ENCODE measurements around the gene ROMO1.
A peak's percentile ranks its signal among the peaks of the same experiment; 100 is the strongest.

ROMO1 gene

GRCh38 chr20:35734374-35734773, 35.2 kb downstream of the ROMO1 start:
- Histone ChIP-seq H3K4me2 (ENCODE audit: low read length, poor library complexity, severe bottlenecking) (no peak overlapping the region), H3K27me3 (ENCODE audit: control insufficient read depth in 1 of 2, insufficient read depth in 1 of 2, low read length in 2 of 2) (no peaks in the 10 kb centered on the region), H3K4me1 (ENCODE audit: control insufficient read depth, insufficient read depth, low read depth, low read length) (peaks cover 9% of the 10 kb centered on the region), H2BK15ac (ENCODE audit: low read depth, poor library complexity, severe bottlenecking) (no peak overlapping the region), H2AFZ (ENCODE audit: low read depth, low read length) (no peak overlapping the region), H3K9me3 (ENCODE audit: control insufficient read depth, low read length) (no peaks in the 10 kb centered on the region), H3K9ac (ENCODE audit: low read length) (peak overlapping the region; percentile 52), H3K36me3 (ENCODE audit: control insufficient read depth in 1 of 2, insufficient read depth in 2 of 2, low read depth in 1 of 2, low read length in 2 of 2) (peaks cover 30 to 97% of the 10 kb centered on the region in 2 experiments), H3K4ac (ENCODE audit: low read depth in 1 of 2, low read length in 2 of 2) (no peak overlapping the region), H2BK120ac (ENCODE audit: low read depth, low read length) (no peak overlapping the region), H3K27ac (ENCODE audit: low read length, poor library complexity, severe bottlenecking) (no peak overlapping the region), H3K14ac (ENCODE audit: low read length in 2 of 2) (no peak overlapping the region), H4K8ac (ENCODE audit: low read length) (no peak overlapping the region), H2BK12ac (ENCODE audit: low read length in 2 of 2) (no peak overlapping the region), H3K79me1 (replicated peaks; ENCODE audit: low read length, poor library complexity, severe bottlenecking) (no peaks in the 10 kb centered on the region), H3K4me3 (ENCODE audit: insufficient read depth in 1 of 2, low read depth in 1 of 2, low read length in 2 of 2) (peak overlapping the region in 1 of 2 experiments; percentile 4), H3K23ac (ENCODE audit: low read length in 2 of 2) (no peak overlapping the region), H3K18ac (ENCODE audit: low read depth in 1 of 2, low read length in 2 of 2) (no peak overlapping the region), H2BK5ac (ENCODE audit: low read depth, low read length, poor library complexity, severe bottlenecking) (no peak overlapping the region), H4K91ac (ENCODE audit: low read length) (no peak overlapping the region), H2AK5ac (ENCODE audit: low read length, severe bottlenecking) (no peak overlapping the region)
- DNase-seq, result no peak

GRCh38 chr20:35734777-35735649, 35.8 kb downstream of the ROMO1 start:
- H2BK12ac ChIP-seq (ENCODE audit: low read length in 2 of 2), result no peak overlapping the region
- peak overlapping the region in 1 of 2 experiments; percentile 42 for H3K4me3 ChIP-seq (ENCODE audit: insufficient read depth in 1 of 2, low read depth in 1 of 2, low read length in 2 of 2)
- no peak overlapping the region for H2AK5ac ChIP-seq (ENCODE audit: low read length, severe bottlenecking)
- H3K18ac ChIP-seq (ENCODE audit: low read depth in 1 of 2, low read length in 2 of 2), result no peak overlapping the region
- H3K9ac ChIP-seq (ENCODE audit: low read length), result peak overlapping the region; percentile 70
- H3K36me3 ChIP-seq (ENCODE audit: control insufficient read depth in 1 of 2, insufficient read depth in 2 of 2, low read depth in 1 of 2, low read length in 2 of 2), result peaks cover 31 to 97% of the 10 kb centered on the region in 2 experiments
- H3K14ac ChIP-seq (ENCODE audit: low read length in 2 of 2), result no peak overlapping the region
- no peak overlapping the region for H2BK15ac ChIP-seq (ENCODE audit: low read depth, poor library complexity, severe bottlenecking)
- peaks cover 9% of the 10 kb centered on the region for H3K4me1 ChIP-seq (ENCODE audit: control insufficient read depth, insufficient read depth, low read depth, low read length)
- no peak overlapping the region for H3K4me2 ChIP-seq (ENCODE audit: low read length, poor library complexity, severe bottlenecking)
- no peaks in the 10 kb centered on the region for H3K79me1 ChIP-seq (replicated peaks; ENCODE audit: low read length, poor library complexity, severe bottlenecking)
- no peak for DNase-seq
- no peak overlapping the region for H3K23ac ChIP-seq (ENCODE audit: low read length in 2 of 2)
- H2AFZ ChIP-seq (ENCODE audit: low read depth, low read length), result no peak overlapping the region
- WGBS, result 100% methylated on average over 2 of the region's 4 CpGs
- H2BK5ac ChIP-seq (ENCODE audit: low read depth, low read length, poor library complexity, severe bottlenecking), result no peak overlapping the region
- H2BK120ac ChIP-seq (ENCODE audit: low read depth, low read length), result no peak overlapping the region
- H4K8ac ChIP-seq (ENCODE audit: low read length), result no peak overlapping the region
- H3K27me3 ChIP-seq (ENCODE audit: control insufficient read depth in 1 of 2, insufficient read depth in 1 of 2, low read length in 2 of 2), result no peaks in the 10 kb centered on the region
- H3K9me3 ChIP-seq (ENCODE audit: control insufficient read depth, low read length), result no peaks in the 10 kb centered on the region
- H3K27ac ChIP-seq (ENCODE audit: low read length, poor library complexity, severe bottlenecking), result no peak overlapping the region
- no peak overlapping the region for H3K4ac ChIP-seq (ENCODE audit: low read depth in 1 of 2, low read length in 2 of 2)
- H4K91ac ChIP-seq (ENCODE audit: low read length), result no peak overlapping the region

GRCh38 chr20:35735826-35736470, 36.7 kb downstream of the ROMO1 start:
- H3K79me1 ChIP-seq (replicated peaks; ENCODE audit: low read length, poor library complexity, severe bottlenecking), result no peaks in the 10 kb centered on the region
- H2BK120ac ChIP-seq (ENCODE audit: low read depth, low read length), result no peak overlapping the region
- no peak overlapping the region for H3K18ac ChIP-seq (ENCODE audit: low read depth in 1 of 2, low read length in 2 of 2)
- H4K91ac ChIP-seq (ENCODE audit: low read length), result no peak overlapping the region
- H3K27ac ChIP-seq (ENCODE audit: low read length, poor library complexity, severe bottlenecking), result no peak overlapping the region
- H3K4me3 ChIP-seq (ENCODE audit: insufficient read depth in 1 of 2, low read depth in 1 of 2, low read length in 2 of 2), result peak overlapping the region in 1 of 2 experiments; percentile 42
- no peak overlapping the region for H3K4ac ChIP-seq (ENCODE audit: low read depth in 1 of 2, low read length in 2 of 2)
- no peak overlapping the region for H2AK5ac ChIP-seq (ENCODE audit: low read length, severe bottlenecking)
- no peak overlapping the region for H3K4me2 ChIP-seq (ENCODE audit: low read length, poor library complexity, severe bottlenecking)
- no peak overlapping the region for H2AFZ ChIP-seq (ENCODE audit: low read depth, low read length)
- no peak overlapping the region for H2BK5ac ChIP-seq (ENCODE audit: low read depth, low read length, poor library complexity, severe bottlenecking)
- H3K27me3 ChIP-seq (ENCODE audit: control insufficient read depth in 1 of 2, insufficient read depth in 1 of 2, low read length in 2 of 2), result no peaks in the 10 kb centered on the region
- no peak overlapping the region for H2BK15ac ChIP-seq (ENCODE audit: low read depth, poor library complexity, severe bottlenecking)
- 97% methylated on average over 5 of the region's 7 CpGs for WGBS
- peaks cover 31 to 96% of the 10 kb centered on the region in 2 experiments for H3K36me3 ChIP-seq (ENCODE audit: control insufficient read depth in 1 of 2, insufficient read depth in 2 of 2, low read depth in 1 of 2, low read length in 2 of 2)
- no peak overlapping the region for H2BK12ac ChIP-seq (ENCODE audit: low read length in 2 of 2)
- H3K9ac ChIP-seq (ENCODE audit: low read length), result peak overlapping the region; percentile 70
- H3K23ac ChIP-seq (ENCODE audit: low read length in 2 of 2), result no peak overlapping the region
- H3K14ac ChIP-seq (ENCODE audit: low read length in 2 of 2), result no peak overlapping the region
- H4K8ac ChIP-seq (ENCODE audit: low read length), result no peak overlapping the region
- peaks cover 9% of the 10 kb centered on the region for H3K4me1 ChIP-seq (ENCODE audit: control insufficient read depth, insufficient read depth, low read depth, low read length)
- no peak for DNase-seq
- no peaks in the 10 kb centered on the region for H3K9me3 ChIP-seq (ENCODE audit: control insufficient read depth, low read length)

GRCh38 chr20:35737865-35738333, 38.7 kb downstream of the ROMO1 start:
- no peak overlapping the region for H3K18ac ChIP-seq (ENCODE audit: low read depth in 1 of 2, low read length in 2 of 2)
- H2BK5ac ChIP-seq (ENCODE audit: low read depth, low read length, poor library complexity, severe bottlenecking), result no peak overlapping the region
- H3K4me2 ChIP-seq (ENCODE audit: low read length, poor library complexity, severe bottlenecking), result no peak overlapping the region
- no peaks in the 10 kb centered on the region for H3K27me3 ChIP-seq (ENCODE audit: control insufficient read depth in 1 of 2, insufficient read depth in 1 of 2, low read length in 2 of 2)
- no peak overlapping the region for H3K27ac ChIP-seq (ENCODE audit: low read length, poor library complexity, severe bottlenecking)
- H3K4me3 ChIP-seq (ENCODE audit: insufficient read depth in 1 of 2, low read depth in 1 of 2, low read length in 2 of 2), result peak overlapping the region in 1 of 2 experiments; percentile 86
- H4K91ac ChIP-seq (ENCODE audit: low read length), result no peak overlapping the region
- no peak overlapping the region for H2BK15ac ChIP-seq (ENCODE audit: low read depth, poor library complexity, severe bottlenecking)
- no peaks in the 10 kb centered on the region for H3K79me1 ChIP-seq (replicated peaks; ENCODE audit: low read length, poor library complexity, severe bottlenecking)
- H3K14ac ChIP-seq (ENCODE audit: low read length in 2 of 2), result no peak overlapping the region
- H3K36me3 ChIP-seq (ENCODE audit: control insufficient read depth in 1 of 2, insufficient read depth in 2 of 2, low read depth in 1 of 2, low read length in 2 of 2), result peaks cover 26 to 76% of the 10 kb centered on the region in 2 experiments
- WGBS, result 95% methylated on average over 13 of the region's 15 CpGs
- H3K9me3 ChIP-seq (ENCODE audit: control insufficient read depth, low read length), result no peaks in the 10 kb centered on the region
- no peak overlapping the region for H4K8ac ChIP-seq (ENCODE audit: low read length)
- H3K23ac ChIP-seq (ENCODE audit: low read length in 2 of 2), result no peak overlapping the region
- no peak overlapping the region for H2AFZ ChIP-seq (ENCODE audit: low read depth, low read length)
- no peak overlapping the region for H2BK12ac ChIP-seq (ENCODE audit: low read length in 2 of 2)
- H2BK120ac ChIP-seq (ENCODE audit: low read depth, low read length), result no peak overlapping the region
- peak overlapping the region; percentile 100 for H3K9ac ChIP-seq (ENCODE audit: low read length)
- H3K4me1 ChIP-seq (ENCODE audit: control insufficient read depth, insufficient read depth, low read depth, low read length), result peaks cover 8% of the 10 kb centered on the region
- DNase-seq, result no peak
- no peak overlapping the region for H2AK5ac ChIP-seq (ENCODE audit: low read length, severe bottlenecking)
- no peak overlapping the region for H3K4ac ChIP-seq (ENCODE audit: low read depth in 1 of 2, low read length in 2 of 2)
